GM21528 (cell line): ENCODE data around the gene PROM2.
"Not testable (repeated sequence)": the region's sequence is repeated elsewhere in the genome, so short reads cannot be mapped to it uniquely, and the experiment has no call there.

Source experiments
- ATAC-seq: cut with Tn5 transposase; IDR thresholded peaks from one replicate; pipeline ENCODE4 v1.9.1; 2021; ENCODE audit warnings: mild to moderate bottlenecking, moderate library complexity; ENCODE audit not compliant: unreplicated experiment, low FRiP score

PROM2 gene

DNA sequence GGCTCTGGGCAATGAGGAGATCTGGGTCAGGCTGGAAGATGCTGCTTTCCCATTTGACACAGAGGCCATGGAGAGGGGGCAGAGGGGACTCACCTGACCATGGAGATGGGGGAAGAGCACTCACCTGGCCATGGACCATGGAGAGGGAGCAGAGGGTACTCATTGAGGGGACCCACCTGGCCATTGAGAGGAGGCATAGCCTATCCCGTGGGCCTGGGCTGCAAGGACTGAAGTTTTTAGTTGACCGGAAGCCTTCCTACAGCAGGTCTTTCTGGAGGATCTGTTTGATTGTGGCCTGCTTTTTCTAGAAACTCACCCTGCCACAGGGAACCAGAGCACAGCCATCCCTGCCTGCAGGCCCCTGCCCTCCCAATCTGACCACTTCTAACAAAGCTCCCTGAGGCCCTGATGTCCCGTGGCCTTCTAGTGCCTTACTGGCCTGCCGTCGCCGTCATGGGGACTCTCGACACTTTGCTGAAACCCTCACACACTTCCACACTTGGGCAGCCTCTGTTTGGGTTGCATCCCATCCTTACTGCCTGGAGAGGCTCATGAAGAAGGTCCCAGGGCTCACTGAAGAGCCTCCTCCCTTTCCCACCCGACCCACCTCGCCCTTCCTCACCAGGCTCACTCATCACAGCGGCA is 5.1 kb upstream of the PROM2 start:
- ATAC-seq = no peak

DNA sequence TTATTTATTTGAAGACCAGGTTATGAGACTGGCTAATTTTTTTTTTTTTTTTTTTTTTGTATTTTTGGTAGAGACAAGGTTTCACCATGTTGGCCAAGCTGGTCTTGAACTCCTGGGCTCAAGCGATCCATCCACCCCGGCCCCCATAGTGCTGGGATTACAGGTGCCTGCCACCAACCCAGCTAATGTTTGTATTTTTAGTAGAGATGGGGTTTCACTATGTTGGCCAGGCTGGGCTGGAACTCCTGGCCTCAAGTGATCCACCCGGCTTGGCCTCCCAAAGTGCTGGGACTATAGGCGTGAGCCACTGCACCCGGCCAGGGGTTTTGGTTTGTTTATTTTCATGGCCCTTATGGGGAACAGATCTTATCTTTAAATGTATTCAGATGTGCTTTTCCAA is 4.5 kb upstream of the PROM2 start:
- not testable (repeated sequence) for ATAC-seq

DNA sequence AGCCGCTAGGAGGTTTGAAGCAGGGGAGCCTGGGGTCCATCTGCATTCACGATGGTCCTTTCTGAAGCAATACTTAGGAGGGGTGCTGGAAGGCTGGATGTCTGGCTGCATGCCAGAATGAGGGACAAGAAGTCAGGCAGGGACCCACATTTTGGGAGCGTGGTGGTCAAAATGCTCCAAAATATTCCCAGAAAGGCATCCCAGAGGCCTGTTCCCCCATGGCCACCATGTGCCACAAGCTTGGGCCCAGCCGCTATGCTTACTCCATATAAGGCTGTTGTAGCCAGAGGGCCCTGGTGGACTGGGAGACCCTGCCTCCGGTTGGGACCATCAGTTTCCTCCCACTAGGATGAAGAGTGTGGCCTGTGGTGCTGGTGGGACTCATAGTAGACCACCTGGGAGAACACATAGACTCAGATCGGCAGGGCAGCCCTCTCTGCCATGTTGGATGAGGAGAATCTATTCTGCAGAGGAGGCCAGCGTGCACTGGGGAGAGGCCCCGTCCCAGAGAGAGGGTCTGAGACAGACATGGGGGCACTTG is 3.6 kb upstream of the PROM2 start:
- no peak for ATAC-seq

DNA sequence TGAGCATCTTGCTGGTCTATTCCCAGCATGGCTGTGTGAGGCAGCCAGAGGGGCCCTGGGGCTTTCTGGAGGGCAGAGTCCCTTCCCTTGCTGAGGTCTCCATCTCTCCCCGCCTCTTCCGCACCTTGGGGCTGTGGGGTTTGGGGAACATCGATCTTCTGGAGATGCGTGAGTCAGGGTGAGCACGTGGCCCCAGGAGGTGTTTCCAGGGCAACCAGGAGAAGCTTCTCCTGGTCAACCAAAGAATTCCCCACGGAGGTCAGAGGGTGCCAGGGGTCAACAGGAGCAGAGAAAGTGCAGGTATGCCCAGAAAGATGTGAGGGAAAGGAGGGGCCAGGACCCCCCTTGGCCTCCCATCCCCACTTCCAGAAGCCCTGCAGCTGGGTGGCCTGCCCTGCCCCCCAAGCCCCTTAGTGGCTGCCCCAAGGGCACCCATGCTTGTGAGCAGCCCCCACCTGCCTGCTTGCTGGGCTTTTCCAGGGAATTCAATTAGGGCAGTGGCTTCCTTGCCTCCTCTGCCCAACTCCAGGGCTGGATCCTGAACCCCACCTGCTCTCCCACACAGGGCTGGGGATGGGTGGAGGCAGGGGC is 2.8 kb upstream of the PROM2 start:
- ATAC-seq = no peak

DNA sequence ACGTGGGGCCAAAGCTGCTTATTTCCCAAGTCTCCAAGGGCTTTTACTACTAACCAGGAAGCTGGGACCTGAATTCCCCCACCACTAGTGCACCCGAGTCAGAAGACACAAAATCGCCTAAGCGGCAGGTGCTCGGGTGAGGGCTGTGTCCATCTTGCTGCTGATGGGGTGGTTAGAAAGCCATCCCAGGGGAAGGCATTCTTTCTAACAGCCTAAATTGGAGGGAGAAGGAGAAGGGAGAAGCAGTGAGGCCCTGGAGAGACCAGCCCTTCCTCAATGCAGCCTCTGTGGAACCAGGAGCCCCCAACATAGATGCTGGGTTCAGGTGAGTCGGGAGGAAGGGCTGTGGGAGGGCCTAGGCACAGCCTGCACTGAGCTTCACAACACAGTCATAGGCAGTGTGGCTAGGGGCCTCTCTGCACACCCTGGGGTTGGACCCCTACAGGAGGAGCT is 1.9 kb upstream of the PROM2 start:
- ATAC-seq = no peak

DNA sequence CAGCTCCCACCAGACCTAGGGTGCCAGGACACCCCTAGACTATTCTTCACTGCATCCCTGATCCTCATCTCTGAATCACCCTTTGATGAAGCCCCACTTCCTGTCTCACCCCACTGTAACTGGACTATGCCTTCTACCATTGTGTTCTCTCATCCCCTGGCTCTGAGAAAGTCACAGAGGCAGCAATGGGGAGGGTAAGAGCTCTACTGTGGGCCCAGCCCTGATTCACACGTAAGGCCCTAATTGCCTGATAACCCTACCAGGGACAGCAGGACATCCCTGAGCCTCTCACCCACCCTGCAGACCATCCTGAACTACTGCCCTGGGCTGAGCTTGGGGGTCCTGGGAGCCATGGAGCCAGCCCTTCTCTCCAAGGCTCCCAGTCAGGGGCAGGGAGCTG is 1.5 kb upstream of the PROM2 start:
- no peak for ATAC-seq

DNA sequence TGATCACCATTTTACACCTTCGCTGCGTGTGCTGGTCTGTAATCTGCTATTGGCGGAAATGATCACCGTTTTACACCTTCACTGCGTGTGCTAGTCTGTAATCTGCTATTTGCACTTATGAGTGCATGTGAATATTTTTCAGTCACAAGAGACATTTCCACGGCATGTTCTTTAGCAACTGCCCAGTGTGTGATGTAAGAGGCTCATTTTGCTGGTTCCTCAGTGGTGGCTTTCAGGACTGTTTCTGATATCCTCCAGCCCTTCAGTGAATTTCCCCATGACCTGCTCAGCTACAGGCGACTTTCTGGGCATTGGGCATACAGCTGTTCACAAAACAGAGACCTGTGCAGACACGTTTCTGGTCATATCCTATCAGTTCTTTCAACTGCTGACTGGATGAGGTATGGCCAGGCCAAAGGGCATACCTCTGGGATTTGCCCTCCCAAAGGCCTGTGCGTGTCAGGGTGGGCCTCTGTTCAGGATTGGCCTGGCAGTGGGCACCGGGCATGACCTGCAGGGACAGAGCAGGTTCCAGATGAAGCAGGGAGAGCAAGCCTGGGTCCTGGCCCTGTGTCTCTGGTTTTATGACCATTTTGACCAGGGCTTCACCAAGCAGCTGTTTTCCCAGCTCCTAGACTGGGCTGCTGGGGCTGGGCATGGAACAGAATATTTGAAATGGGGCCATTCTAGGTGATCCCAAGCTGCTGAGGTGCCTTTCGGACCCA is 521 bp upstream of the PROM2 start:
- ATAC-seq = no peak

DNA sequence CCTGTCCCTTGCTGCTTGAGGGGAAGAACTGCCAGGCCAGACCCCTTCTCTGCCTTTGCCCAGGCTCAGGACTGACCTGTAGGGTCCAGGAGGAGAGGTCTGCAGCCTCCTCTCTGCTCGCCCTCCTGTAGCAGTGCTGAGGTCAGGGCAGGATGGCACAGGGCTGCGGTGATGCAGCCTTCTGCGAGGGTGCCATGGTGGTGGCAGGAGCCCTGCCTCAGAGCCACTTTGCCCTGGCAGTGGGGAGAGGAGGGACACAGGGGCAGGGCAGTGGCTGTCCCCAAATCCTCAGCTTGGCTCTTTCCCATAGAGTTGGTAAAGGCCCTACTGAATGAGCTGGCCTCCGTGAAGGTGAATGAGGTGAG is 884 bp downstream of the PROM2 start:
- no peak for ATAC-seq

DNA sequence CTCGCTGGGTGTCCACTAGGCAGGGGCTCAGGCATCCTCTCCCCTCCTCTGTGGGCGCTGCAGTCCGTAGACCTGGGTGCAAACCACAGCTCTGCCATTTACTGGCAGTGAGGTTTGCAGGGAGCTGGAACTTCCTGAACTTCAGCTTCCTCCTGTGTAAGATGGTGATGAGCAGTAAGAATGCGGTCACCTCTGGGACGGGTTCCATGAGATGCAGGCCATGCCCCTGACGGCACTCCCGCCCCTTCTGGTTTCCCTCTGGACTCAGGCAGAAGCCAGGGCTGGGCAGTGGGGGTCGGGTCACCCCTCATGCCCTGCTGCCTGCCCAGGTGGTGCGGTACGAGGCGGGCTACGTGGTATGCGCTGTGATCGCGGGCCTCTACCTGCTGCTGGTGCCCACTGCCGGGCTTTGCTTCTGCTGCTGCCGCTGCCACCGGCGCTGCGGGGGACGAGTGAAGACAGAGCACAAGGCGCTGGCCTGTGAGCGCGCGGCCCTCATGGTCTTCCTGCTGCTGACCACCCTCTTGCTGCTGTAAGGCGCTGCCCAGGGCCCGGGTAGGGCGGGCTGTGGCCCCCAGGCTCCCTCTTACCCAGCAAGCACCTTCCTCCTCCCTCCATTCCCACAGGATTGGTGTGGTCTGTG is 1.5 kb downstream of the PROM2 start:
- ATAC-seq = no peak

DNA sequence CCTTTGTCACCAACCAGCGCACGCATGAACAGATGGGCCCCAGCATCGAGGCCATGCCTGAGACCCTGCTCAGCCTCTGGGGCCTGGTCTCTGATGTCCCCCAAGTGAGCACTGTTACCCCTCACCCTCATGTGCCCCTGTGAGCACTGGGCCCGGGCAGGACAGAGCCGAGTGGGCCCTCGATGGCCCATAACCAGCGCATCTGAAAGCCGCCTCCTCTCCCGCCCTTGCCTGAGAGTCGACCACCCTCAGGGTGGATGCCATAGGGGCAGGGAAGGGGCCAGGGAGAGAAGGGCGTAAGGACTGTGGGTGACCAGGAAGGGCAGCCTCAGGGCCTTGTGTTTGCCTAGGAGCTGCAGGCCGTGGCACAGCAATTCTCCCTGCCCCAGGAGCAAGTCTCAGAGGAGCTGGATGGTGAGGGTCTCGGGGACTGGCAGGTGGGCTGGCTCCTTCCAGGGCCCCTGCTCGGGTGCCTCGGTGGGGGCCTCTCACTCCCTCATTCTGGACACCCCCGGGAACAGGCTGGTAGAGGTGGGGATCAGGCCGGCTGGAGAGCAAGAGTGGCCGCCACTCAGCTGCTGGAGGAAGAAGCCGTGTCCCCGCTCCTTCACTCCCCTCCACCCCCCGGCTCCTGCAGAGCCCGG is 2.1 kb downstream of the PROM2 start:
- ATAC-seq = no peak

DNA sequence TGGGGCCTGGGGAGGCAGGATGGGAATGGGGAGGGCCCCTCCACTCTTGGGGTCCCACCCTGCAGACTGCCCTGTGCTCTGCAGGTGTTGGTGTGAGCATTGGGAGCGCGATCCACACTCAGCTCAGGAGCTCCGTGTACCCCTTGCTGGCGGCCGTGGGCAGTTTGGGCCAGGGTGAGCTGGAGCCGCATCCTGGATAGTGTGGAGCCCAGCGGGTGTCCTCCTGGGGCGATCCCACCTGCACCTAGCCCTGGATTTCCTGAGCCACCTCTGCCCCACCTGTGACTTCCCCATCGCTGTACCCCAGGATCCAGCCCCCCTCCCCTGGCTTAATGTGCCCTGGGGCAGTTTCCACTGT is 2.6 kb downstream of the PROM2 start:
- no peak for ATAC-seq

DNA sequence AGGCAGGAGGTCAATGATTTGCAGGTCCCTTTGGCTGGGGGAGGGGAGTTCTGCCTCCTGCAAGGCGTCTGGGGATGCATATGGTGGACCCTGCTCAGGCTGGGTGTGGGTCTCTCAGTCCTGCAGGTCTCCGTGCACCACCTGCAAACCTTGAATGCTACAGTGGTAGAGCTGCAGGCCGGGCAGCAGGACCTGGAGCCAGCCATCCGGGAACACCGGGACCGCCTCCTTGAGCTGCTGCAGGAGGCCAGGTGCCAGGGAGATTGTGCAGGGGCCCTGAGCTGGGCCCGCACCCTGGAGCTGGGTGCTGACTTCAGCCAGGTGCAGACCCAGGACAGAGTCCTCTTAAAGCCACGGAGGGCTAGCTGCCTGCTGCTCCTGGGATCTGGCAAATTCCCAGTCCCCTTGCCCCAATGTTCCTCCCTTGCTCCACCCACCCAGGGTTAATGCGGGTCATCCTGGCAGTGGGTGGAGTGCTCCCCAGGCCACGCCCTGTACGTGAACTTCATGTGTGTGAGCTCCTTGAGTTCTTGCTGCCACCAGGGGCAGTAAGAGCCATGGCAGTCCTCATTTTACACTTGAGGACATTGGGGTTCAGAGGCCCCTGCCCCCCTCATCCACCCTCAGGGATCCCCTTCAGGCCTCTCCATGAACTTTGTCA is 3.1 kb downstream of the PROM2 start:
- no peak for ATAC-seq

DNA sequence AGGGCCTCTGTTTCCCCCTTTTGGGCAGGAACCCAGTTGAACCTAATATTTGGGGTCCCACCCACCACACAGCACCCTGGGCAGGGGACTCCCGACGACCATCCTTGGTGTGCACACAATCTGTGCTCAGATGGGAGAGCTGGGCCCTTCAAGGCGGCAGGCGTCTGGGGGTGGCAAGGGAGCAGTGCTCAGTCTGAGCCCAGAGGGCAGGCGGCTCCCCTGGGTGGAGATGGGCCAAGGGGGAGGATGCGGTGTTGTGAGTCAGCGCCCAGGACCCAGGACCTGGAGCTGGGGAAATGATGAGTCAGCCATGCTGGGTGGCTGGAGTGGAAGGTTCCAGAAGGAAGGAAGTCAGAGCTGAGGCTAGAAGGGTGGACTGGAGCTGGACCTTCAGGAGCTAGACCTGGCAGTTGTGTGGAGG is 3.8 kb downstream of the PROM2 start:
- ATAC-seq = no peak

DNA sequence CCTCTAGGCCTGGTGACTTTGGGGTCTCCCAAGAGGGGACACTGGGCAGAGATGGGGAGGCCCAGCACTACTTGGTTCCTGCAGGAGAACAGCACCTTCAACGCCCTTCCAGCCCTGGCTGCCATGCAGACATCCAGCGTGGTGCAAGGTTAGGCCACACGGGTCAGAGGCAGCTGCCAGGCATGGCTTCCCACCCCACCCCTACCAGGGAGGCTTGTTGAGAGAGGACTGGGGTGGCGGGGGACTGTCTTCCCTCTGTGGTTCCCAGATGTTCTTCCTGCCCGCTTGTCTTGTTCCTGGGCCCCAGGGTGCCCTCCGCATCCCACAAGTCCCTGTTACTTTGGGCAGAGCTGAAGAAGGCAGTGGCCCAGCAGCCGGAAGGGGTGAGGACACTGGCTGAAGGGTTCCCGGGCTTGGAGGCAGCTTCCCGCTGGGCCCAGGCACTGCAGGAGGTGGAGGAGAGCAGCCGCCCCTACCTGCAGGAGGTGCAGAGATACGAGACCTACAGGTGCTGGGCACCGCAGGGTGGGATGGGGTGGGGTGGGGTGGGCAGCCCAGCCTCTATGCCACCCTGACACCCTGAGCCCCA is 4.5 kb downstream of the PROM2 start:
- no peak for ATAC-seq

DNA sequence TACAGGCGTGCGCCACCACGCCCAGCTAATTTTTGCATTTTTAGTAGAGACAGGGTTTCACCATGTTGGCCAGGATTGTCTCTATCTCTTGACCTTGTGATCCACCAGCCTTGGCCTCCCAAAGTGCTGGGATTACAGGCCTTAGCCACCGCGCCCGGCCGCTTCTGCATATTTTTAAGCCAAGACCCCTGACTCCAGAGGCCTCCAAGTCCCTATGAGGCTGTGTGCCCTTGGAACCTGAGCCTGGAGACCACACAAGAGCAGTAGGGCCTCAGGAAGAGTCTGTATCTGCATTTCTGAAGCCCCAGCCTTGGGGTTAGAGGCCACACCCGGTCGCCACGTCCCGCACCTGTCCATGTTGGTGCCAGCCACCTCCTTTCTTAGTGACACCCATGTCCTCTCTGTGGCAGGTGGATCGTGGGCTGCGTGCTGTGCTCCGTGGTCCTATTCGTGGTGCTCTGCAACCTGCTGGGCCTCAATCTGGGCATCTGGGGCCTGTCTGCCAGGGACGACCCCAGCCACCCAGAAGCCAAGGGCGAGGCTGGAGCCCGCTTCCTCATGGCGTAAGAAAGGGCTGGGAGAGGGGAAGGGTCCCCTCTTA is 5.3 kb downstream of the PROM2 start:
- ATAC-seq = no peak

DNA sequence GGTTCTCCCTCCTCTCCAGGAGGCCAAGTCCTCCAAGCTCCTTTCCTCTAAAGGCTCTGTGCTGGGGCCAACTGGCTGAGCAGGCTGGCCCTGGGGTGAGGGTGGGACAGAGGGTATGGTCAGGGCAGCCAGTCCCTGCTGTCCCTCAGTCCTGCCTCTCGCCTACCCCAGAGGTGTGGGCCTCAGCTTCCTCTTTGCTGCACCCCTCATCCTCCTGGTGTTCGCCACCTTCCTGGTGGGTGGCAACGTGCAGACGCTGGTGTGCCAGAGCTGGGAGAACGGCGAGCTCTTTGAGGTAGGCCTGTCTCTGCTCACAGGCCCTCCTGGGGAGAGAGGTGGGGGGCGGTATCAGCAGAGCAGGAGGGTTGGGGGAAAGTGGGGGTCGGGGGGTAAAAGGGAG is 6.8 kb downstream of the PROM2 start:
- ATAC-seq = no peak

DNA sequence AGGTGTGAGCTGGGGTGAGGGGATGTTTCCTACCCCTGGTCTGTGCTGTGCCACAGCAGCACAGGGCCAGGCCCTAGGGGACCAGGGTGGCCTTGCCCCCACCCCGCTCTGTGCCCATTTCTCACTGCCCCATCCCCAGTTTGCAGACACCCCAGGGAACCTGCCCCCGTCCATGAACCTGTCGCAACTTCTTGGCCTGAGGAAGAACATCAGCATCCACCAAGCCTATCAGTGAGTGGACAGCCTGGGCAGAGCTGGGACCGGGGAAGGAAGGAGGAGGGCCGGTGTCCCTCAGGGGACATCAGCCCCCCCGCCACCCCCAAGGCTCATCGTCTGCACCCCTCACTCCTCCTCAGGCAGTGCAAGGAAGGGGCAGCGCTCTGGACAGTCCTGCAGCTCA is 7.5 kb downstream of the PROM2 start:
- no peak for ATAC-seq

DNA sequence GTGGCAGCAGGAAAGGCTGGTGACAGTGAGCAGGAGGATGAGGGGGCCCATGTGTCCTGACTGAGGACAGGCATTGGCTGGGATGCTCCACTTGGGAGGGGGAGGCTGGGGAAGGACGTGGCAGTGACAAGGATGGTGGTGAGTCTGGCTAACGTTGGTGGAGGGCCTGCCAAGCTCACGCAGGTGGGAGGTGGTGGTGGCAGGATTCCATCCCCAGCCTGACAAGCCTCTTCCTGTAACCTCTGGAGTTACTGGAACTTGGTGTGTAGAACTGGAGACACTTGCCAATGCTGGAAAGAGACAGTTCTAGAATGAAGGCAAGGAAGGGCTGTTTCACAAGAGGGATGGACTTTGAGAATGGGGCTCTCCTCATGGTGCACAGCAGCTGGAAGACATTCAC is 8.2 kb downstream of the PROM2 start:
- ATAC-seq = no peak

DNA sequence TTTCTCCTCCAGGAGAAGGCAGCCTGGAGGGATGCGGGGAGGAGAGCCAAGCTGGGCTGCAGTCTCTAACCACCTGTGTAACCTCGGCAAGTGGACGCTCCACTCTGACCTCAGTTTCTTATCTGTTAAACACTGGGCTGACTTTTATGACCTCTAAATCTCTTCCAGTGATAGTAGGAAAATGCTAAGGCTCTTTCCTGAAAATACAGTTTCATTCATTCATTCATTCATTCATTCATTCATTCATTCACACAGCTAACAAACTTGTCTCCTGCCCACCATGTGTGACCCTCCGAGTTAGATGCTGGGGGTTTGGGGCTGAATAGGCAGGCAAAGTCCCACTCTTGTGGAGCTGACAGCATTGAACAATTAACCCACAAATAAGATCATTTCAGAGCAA is 9.3 kb downstream of the PROM2 start:
- ATAC-seq = no peak
